ENCODE measurements around the gene WDR76.
"Not testable (repeated sequence)": the region's sequence is repeated elsewhere in the genome, so short reads cannot be mapped to it uniquely, and the experiment has no call there.

WDR76 gene

GRCh38 chr15:43824302-43825246 lies 2.2 kb upstream of the WDR76 start, which contains the start of gene MFAP1:
TSS of gene MFAP1 (minus strand) at chr15:43824690. CDS start at chr15:43824569, 121 bp downstream.
- peak; percentile 87 to 98 (median 92) for DNase-seq

- not testable (repeated sequence) for DNase-seq
Observed at GRCh38 chr15:43825305-43825704, 1.5 kb upstream of the WDR76 start.

- DNase-seq: no peak
Observed at GRCh38 chr15:43826029-43826507, 734 bp upstream of the WDR76 start.

GRCh38 chr15:43828061-43828657 lies 1.4 kb downstream of the WDR76 start:
- DNase-seq: peak in 1 of 5 donors; percentile 57

GRCh38 chr15:43829951-43830540 lies 3.2 kb downstream of the WDR76 start:
- not testable (repeated sequence) for DNase-seq

- not testable (repeated sequence) for DNase-seq
Observed at GRCh38 chr15:43830691-43831275, 4.0 kb downstream of the WDR76 start.

GRCh38 chr15:43831519-43832052 lies 4.8 kb downstream of the WDR76 start:
- not testable (repeated sequence) for DNase-seq

- DNase-seq: not testable (repeated sequence)
Observed at GRCh38 chr15:43832485-43832884, 5.7 kb downstream of the WDR76 start.

- DNase-seq: no peak
Observed at GRCh38 chr15:43845421-43845820, 18.6 kb downstream of the WDR76 start.

GRCh38 chr15:43851251-43851650 lies 24.4 kb downstream of the WDR76 start:
- no peak for DNase-seq

- no peak for DNase-seq
Observed at GRCh38 chr15:43852607-43853006, 25.8 kb downstream of the WDR76 start.

GRCh38 chr15:43854801-43855200 lies 28.0 kb downstream of the WDR76 start:
- no peak for DNase-seq

GRCh38 chr15:43859546-43859945 lies 32.7 kb downstream of the WDR76 start:
- no peak for DNase-seq

- not testable (repeated sequence) for DNase-seq
Observed at GRCh38 chr15:43866636-43867035, 39.8 kb downstream of the WDR76 start.

GRCh38 chr15:43867096-43867495 lies 40.3 kb downstream of the WDR76 start:
- no peak for DNase-seq

- DNase-seq: no peak
Observed at GRCh38 chr15:43868406-43868805, 41.6 kb downstream of the WDR76 start.

GRCh38 chr15:43871835-43872234 lies 45.0 kb downstream of the WDR76 start:
- no peak for DNase-seq

GRCh38 chr15:43872416-43873020 lies 45.7 kb downstream of the WDR76 start:
- peak in 1 of 5 donors; percentile 2 for DNase-seq

- DNase-seq: no peak
Observed at GRCh38 chr15:43873651-43874050, 46.8 kb downstream of the WDR76 start.

GRCh38 chr15:43876872-43877271 lies 50.1 kb downstream of the WDR76 start:
- no peak for DNase-seq

- DNase-seq: no peak
Observed at GRCh38 chr15:43877371-43877770, 50.6 kb downstream of the WDR76 start.

- DNase-seq: no peak
Observed at GRCh38 chr15:43878446-43878845, 51.6 kb downstream of the WDR76 start.
